Astrocyte of the spinal cord (primary cell): ENCODE measurements around the gene NREP.
A peak's percentile ranks its signal among the peaks of the same experiment; 100 is the strongest.

Experiments used
- DNase-seq: peaks from one replicate; pipeline ENCODE4 v3.0.0; 2011; ENCODE audit warnings: low read depth, low spot score
- H3K4me3 ChIP-seq: 2 replicates; pipeline ENCODE4 v1.5.1; 2011; ENCODE audit warnings: low read depth, mild to moderate bottlenecking, low read length, moderate library complexity
- in situ Hi-C: cut with HindIII; loops from 2 replicates; pipeline ENCODE4 v1.10.0; 2017; ENCODE audit warnings: low sequenced_read_pairs
- TF ChIP-seq, protein P1 (sequence below): IDR thresholded peaks from 2 replicates; pipeline ENCODE4 v1.5.1; 2012; ENCODE audit warnings: low read depth, mild to moderate bottlenecking, low read length, inconsistent platforms

The NREP gene

DNA sequence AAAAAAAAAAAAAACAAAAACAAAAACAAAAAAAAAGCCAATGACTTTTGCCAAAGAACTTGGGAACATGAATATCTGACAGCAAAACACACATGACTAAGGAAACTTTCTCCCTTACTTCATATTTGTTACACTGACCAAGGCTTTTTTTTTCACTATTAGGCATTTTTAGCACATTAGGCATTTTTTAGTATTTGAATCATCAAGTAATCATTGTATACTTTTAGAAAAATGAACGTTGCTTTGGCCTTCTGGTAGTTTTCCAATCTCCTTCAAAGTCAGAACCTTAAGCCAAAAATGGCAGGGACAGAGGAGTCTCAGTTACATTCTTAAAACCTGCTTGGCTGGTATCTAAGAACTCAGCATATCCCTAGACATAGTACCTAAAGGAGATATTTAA is 19.3 kb downstream of the NREP start:
- no peak overlapping the region for H3K4me3 ChIP-seq
- DNase-seq, result peak; percentile 71
- TF ChIP-seq, protein P1, sequence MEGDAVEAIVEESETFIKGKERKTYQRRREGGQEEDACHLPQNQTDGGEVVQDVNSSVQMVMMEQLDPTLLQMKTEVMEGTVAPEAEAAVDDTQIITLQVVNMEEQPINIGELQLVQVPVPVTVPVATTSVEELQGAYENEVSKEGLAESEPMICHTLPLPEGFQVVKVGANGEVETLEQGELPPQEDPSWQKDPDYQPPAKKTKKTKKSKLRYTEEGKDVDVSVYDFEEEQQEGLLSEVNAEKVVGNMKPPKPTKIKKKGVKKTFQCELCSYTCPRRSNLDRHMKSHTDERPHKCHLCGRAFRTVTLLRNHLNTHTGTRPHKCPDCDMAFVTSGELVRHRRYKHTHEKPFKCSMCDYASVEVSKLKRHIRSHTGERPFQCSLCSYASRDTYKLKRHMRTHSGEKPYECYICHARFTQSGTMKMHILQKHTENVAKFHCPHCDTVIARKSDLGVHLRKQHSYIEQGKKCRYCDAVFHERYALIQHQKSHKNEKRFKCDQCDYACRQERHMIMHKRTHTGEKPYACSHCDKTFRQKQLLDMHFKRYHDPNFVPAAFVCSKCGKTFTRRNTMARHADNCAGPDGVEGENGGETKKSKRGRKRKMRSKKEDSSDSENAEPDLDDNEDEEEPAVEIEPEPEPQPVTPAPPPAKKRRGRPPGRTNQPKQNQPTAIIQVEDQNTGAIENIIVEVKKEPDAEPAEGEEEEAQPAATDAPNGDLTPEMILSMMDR, result no peak
- in situ Hi-C loops, result no loop called here

DNA sequence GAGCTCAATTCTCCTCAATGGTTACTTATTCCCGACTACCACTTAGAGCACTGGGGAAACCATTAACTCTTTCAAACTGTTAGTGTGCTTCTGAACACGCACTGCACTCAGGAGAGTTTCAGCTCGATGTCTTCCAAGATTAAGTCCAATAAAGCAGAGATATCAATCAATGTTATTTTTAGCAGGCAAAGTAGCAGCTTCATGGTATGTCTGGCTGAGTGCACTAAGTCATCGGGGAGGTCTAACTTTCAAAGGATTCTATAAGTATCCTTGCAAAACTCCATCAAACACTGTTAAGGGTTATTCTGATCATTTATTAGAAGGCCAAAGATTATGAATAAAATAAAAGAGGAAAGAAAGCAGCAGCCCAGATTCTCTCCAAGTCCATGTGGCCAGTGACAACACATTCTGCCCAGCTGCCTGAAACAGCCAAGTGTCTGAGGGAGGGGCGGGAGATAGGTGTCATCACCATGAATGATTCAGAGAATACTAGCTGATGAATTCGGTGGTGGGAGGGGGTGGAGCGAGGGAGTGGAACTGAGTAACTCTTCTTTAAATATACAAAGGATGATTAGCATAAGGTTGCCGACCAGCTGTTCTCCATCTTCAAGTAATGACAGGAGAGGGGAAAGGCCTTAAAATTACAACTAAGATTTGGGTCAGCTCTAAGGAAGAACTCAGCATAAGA is 21.3 kb downstream of the NREP start:
- peak; percentile 91 for DNase-seq
- H3K4me3 ChIP-seq, result no peak overlapping the region
- in situ Hi-C loops, result no loop called here
- TF ChIP-seq, protein P1, result no peak

DNA sequence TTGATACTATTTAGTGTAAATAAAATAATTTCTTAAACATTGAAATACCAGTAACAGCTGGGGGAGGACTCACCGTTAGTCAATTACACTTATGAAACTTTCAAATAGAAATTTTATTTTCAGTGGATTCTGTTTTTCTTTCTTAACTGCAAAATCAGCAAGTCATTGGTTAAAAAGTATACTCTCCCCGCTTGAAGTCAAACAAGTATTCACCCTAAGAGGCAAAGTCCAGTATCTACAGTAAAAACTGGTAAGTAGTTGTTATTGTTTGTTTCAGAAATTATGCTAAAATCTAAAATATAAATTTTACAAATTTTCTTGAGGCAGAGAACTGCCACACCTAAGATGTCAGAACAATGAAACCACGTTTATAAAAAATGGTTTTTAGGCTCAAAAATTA is 22.4 kb downstream of the NREP start:
- in situ Hi-C loops, result no loop called here
- no peak for DNase-seq
- no peak overlapping the region for H3K4me3 ChIP-seq
- TF ChIP-seq, protein P1, result no peak

DNA sequence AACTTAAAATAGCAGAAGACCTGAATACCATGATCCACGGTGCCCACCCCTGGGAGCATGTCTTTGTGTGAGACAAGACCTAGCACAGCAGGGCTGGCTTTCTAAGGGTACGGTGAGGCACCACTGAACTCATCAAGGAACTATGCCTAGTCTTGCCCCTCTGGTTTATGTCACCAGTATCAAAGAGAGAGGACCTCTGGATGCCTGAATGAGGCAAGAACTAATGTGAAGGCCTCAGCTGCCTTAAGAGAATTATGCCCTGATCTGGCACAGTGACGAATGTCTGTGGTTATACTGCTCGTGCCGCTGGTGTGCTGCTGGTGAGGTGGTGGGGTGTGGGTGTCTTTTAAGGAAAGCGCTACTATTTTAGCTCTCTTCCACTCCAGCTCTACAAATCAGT is 23.0 kb downstream of the NREP start:
- TF ChIP-seq, protein P1, result no peak
- peak; percentile 73 for DNase-seq
- H3K4me3 ChIP-seq, result no peak overlapping the region
- in situ Hi-C loops, result no loop called here

- in situ Hi-C loops, result no loop called here
Observed at GRCh38 chr5:111733571-111733970, 23.4 kb downstream of the NREP start.

GRCh38 chr5:111731638-111732037 is 25.4 kb downstream of the NREP start:
- DNase-seq, result no peak
- in situ Hi-C loops, result no loop called here
- TF ChIP-seq, protein P1, result no peak
- H3K4me3 ChIP-seq, result no peak overlapping the region

More at GRCh38 chr5:111733571-111733970, 23.4 kb downstream of the NREP start:
- no peak for DNase-seq
- TF ChIP-seq, protein P1, result no peak
- no peak overlapping the region for H3K4me3 ChIP-seq
